Retinal pigment epithelial cell (primary cell): Measurements from ENCODE around the gene CATSPERE.
"Not testable (repeated sequence)": the region's sequence is repeated elsewhere in the genome, so short reads cannot be mapped to it uniquely, and the experiment has no call there.

Experiments used
- DNase-seq: peaks from one replicate; pipeline ENCODE4 v3.0.0-alpha.2; 2010; ENCODE audit warnings: low read depth
- H3K4me3 ChIP-seq: 2 replicates; pipeline ENCODE4 v1.5.1; 2011; ENCODE audit warnings: mild to moderate bottlenecking, low read length, control low read depth, moderate library complexity
- CTCF ChIP-seq: conservative IDR thresholded peaks from 2 replicates; pipeline ENCODE4 v1.5.1; 2011; ENCODE audit warnings: low read depth, low read length, control low read depth, inconsistent platforms

CATSPERE gene

GRCh38 chr1:244456586-244456985 lies 4.5 kb upstream of the CATSPERE start:
- no peak for TF ChIP-seq CTCF
- no peak for DNase-seq

GRCh38 chr1:244458781-244459180 lies 2.3 kb upstream of the CATSPERE start:
- DNase-seq: no peak
- no peak overlapping the region for H3K4me3 ChIP-seq
- TF ChIP-seq CTCF: no peak

More at GRCh38 chr1:244456586-244456985, 4.5 kb upstream of the CATSPERE start:
- H3K4me3 ChIP-seq: no peak overlapping the region

GRCh38 chr1:244460197-244460596 lies 876 bp upstream of the CATSPERE start:
- DNase-seq: no peak
- H3K4me3 ChIP-seq: no peak overlapping the region
- TF ChIP-seq CTCF: no peak

GRCh38 chr1:244466724-244467123 lies 5.7 kb downstream of the CATSPERE start:
- H3K4me3 ChIP-seq: no peak overlapping the region
- TF ChIP-seq CTCF: no peak
- no peak for DNase-seq

GRCh38 chr1:244473059-244473605 lies 12.1 kb downstream of the CATSPERE start:
- H3K4me3 ChIP-seq: no peak overlapping the region
- no peak for DNase-seq
- no peak for TF ChIP-seq CTCF

GRCh38 chr1:244484971-244485370 lies 23.9 kb downstream of the CATSPERE start:
- H3K4me3 ChIP-seq, DNase-seq: not testable (repeated sequence)

- H3K4me3 ChIP-seq: no peak overlapping the region
- TF ChIP-seq CTCF: no peak
- no peak for DNase-seq
Measured at GRCh38 chr1:244494653-244495052, 33.6 kb downstream of the CATSPERE start.

GRCh38 chr1:244496186-244496585 lies 35.1 kb downstream of the CATSPERE start:
- no peak overlapping the region for H3K4me3 ChIP-seq
- no peak for DNase-seq
- TF ChIP-seq CTCF: no peak
